ENCODE measurements around the gene YBX1.
"Not testable (repeated sequence)": the region's sequence is repeated elsewhere in the genome, so short reads cannot be mapped to it uniquely, and the experiment has no call there.

Gene YBX1

DNA sequence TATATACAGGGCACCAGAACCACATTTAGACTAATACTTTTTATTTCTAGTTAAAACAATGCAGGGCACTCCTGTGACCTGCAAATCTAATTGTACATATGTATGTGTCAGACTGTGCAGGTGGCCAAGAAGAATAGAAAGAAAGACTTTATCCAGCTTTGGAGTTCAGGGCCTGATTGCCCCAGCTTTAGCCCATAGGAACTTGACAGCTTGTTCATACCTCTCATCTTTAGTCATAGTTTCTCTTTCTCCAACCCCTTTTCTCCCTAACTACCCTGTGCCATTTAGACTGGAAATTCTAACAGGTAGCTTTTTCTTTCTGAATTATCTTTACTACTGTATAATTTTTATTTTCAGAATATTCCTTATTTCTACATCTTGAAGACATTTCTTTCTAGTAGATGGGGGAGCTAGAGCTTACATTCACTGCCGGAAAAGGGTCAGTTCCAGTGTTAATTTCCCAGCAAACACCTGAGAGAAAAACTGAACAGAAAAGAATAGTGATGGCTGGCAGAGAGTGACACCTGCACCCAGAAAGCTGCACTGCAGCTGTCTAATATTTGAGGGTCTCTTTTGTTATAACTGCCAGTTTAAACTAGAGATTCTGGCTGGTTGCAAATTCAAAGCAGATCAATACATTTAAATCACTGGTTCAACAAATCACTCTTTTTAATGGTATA, 8.4 kb downstream of the YBX1 start:
- DNase-seq (ENCODE audit: low spot score): no peak

DNA sequence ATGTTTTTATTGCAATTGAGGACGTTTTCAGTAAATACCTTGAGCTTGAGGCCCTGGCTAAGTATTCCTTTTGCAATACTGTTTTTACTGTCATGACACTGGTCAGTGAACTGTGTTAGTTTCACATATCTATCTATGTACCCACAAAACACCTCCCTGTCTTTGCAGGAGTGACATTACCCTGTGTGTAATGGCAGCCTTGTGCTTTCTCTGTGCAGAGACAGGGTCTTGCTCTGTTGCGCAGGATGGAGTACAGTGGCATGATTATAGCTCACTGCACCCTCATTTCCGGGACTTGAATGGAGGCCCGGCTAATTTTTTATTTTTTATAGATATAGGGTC, 8.9 kb downstream of the YBX1 start:
- DNase-seq (ENCODE audit: low spot score): no peak

DNA sequence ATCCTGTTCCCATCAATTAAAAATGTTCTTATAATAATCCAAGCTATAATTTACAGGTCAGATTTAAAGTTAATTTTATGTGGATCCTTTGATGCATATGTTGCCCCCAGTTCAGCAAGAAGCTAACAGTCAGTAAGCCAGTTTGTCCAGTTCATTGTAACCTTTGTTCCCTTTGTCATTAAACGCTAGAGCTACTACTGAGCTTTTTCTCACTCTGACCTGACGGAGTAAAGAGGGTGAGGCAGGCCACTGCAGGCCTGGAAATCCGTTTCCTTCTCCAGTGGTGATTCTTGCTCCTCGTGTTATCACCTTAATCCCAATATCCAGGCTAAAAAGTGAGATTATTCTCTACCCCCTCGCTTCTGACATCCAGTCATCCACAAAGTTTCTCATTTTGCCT, 10.2 kb downstream of the YBX1 start:
- no peak for DNase-seq (ENCODE audit: low spot score)

DNA sequence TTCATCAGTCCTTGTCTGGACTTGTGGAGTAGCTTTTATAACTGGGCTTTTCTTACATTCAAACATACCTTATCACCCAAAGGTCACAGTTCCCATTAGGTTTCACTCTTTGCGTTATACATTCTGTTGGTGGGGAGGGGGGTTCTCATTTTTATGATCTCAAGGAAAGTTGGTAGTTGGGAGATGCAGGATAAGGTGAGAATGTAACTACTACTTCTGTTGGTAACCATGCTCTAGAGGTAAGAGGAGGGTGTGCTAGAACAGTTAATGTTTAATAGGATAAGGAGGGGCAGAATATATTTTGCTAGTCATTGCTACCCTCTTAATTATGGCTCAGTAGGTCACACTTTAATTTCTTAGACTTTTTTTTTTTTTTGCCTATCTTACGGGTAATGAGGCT, 10.7 kb downstream of the YBX1 start:
- DNase-seq (ENCODE audit: low spot score): no peak

DNA sequence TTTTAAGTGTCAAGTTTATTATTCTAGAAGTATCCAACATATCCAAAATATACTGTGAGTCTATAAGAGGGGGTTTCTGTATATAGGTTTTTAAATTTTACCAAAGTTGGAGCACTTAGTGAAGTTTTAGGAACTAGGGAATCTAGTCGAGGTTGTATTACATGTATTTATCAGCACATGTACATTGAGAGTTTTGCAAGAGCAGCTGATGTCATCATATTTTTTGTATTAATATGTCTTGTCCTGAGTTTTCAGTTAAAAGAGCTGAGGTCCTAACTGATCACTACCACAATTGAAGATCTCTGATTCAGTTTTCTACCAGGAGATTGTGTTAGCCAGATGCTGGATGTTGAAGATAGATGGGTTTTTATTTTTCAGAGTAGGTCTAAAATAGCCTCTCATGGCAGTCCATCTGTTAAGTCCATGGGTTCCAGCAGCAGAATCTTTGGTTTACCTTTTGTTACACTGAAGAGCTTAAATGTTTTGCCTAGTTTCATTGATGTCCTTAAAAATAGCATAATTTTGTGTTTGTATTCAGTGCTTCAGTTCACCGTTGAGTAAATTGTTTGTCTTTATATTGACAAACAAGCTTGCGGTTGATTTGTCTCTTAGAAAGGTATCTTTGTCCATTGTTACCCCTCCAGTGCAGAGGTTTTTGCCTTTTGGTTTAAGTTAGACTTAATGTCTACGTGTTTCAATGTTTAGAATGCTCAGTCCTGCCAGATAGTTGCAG, 16.0 kb downstream of the YBX1 start:
- DNase-seq (ENCODE audit: low spot score): no peak

DNA sequence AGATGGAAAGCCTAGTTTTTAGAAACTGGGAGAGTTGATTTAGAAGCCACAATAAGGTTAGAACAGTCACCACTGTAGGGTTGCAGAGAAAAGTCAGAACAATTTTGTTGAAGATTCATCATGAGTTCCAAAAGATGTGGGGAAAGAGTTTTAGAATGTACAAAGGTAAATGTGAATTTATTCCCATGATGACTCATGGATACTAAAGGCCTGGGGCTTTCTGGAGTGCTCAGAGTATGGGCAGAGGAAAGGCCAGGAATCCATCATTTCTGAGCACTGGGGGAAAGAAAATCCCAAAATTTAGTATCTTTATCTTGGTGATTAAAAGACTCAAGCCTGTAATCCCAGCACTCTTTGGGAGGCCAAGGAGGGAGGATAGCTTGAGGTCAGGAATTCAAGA, 17.8 kb downstream of the YBX1 start:
- no peak for DNase-seq (ENCODE audit: low spot score)

DNA sequence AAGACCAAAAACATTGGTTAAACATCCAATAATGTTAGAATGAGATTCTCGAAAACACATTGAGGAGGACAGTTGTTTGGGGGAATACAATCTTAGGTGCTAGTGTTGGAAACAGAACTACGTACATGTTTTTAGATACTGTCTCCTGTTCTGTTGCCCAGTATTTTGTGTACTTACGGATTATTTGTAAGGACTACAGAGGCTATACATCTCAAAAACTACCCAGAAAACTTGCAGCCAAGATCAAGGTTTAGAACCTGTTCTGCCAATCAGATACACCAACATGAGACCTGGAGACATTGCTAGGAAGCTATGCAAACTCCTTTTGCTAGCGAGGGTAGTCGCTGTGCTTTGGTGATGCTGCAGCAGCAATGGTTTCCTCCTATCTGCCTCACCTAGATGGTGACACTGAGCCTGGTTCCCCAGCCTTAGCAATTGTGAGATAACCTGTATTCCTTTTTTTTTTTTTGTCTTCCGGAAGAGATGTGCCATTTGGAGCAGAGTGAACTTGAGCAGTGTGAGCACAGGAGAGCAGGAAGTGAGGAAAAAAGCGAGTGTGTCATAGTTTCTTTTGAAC, 21.8 kb downstream of the YBX1 start:
- no peak for DNase-seq (ENCODE audit: low spot score)

DNA sequence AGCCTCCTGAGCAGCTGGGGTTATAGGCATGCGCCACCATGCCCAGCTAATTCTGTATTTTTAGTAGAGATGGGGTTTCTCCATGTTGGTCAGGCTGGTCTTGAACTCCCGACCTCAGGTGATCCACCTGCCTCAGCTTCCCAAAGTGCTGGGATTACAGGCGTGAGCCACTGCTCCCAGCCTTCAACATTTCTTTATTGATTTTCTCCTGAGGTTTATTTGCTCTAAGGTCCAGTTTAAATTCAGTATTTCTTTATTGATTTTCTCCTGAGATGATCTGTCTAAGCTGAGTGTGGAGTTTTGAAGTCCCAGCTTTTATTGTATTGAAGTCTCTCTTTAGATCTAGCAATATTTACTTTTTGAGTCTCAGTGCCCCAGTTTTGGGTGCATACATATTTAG, 30.6 kb downstream of the YBX1 start:
- not testable (repeated sequence) for DNase-seq (ENCODE audit: low spot score)

DNA sequence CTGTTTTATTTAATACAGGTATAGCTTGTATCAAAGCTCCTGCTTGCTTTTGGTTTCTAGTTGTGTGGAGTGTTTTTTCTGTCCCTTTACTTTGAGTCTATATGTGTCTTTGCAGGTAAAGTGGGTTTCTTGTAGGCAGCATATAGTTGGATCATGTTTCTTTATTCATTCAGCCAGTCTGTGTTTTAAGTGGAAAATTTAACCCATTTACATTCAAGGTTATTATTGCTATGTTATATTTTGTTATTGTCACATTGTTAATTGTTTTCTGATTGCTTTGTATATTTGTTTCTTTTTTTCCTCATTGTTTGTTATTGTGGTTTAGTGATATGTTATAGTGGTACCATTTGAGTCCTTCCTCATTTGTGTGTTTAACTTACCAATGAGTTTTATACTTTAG, 31.1 kb downstream of the YBX1 start:
- DNase-seq (ENCODE audit: low spot score): no peak

DNA sequence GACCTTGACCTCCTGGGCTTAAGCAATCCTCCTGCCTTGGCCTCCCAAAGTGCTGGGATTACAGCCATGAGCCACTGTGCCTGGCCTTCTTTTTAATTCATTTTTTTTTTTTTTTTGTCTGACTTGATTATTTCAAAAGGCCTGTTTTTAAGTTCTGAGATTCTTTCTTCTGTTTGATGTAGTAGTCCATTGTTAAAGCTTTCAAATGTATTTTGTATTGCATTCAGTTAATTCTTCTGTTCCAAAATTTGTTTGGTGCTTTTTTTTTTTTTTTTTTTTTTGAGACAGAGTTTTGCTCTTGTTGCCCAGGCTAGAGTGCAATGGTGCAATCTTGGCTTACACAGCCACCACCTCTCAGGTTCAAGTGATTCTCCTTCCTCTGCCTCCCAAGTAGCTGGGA, 32.2 kb downstream of the YBX1 start:
- DNase-seq (ENCODE audit: low spot score): not testable (repeated sequence)

DNA sequence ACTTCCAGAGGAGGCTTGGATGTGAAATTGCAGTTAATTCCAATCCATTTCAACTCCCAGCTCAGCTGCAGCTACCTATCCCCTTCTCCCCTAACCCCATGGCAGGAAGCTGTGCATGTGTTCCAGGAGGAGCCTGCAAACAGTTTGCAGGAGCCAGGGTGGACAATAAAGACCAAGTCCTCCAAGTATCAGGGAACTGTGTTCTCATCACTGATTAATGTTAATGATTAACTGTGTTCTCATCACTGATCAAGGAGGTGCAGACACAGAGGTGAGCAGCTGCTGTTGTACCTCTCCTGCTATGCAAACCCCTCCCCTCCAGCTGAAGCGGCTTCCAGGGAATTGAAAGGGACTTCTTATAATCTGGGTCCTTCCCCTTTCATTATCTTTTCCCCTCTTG, 38.6 kb downstream of the YBX1 start:
- no peak for DNase-seq (ENCODE audit: low spot score)

DNA sequence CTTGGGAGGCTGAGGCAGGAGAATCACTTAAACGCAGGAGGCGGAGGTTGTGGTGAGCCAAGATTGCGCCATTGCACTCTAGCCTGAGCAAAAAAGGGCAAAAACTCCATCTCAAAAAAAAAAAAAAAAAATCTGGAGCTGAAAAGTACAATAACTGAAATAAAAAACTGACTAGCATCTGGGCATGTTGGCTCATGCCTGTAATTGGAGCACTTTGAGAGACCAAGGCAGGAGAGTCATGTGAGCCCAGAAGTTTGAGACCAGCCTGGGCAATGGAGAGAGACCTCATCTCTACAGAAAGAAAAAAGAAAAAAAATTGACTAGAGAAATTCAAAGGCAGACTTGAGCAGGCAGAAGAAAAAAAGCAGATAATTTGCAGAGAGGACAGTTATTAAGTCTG, 39.7 kb downstream of the YBX1 start:
- no peak for DNase-seq (ENCODE audit: low spot score)

DNA sequence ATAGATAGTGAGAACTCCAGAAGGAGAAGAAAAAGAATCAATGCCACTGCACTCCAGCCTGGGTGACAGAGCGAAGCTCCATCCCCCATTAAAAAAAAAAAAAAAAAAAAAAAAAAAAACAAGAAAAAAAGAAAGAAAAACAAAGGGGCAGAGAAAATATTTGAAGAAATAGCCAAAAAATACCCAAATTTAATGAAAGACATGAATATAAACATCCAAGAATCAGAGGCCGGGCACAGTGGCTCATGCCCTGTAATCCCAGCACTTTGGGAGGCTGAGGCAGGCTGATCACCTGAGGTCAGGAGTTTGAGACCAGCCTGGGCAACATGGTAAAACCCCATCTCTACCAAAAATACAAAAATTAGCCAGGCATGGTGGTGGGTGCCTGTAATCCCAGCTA, 40.2 kb downstream of the YBX1 start:
- not testable (repeated sequence) for DNase-seq (ENCODE audit: low spot score)

DNA sequence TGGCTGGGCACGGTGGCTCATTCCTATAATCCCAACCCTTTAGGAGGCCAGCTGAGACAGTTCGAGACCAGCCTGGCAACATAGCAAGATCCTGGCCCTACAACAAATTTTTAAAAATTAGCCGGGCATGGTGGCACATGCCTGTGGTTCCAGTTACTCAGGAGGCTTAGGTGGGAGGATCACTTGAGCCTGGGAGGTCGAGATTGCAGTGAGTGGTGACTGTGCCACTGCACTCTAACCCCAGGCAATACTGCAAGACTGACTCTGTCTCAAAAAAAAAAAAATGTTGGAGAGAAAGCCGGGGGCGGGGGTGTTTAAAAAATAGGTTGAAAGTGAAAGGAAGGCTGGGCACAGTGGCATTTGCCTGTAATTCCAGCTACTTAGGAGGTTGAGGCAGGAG, 41.3 kb downstream of the YBX1 start:
- DNase-seq (ENCODE audit: low spot score): no peak

DNA sequence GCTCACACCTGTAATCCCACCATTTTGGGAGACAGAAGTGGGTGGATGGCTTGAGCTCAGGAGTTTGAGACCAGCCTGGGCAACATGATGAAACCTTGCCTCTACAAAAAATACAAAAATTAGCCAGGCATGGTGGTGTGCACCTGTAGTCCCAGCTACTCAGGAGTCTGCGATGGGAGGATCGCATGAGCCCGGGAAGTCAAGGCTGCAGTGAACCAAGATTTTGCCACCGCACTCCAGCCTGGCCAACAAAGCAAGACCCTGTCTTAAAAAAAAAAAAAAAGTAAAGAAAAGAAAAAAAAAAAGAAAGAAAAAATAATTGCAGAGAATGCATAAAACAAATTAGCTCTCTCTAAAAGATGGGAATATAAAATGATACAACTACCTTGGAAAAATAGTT, 43.6 kb downstream of the YBX1 start:
- not testable (repeated sequence) for DNase-seq (ENCODE audit: low spot score)

DNA sequence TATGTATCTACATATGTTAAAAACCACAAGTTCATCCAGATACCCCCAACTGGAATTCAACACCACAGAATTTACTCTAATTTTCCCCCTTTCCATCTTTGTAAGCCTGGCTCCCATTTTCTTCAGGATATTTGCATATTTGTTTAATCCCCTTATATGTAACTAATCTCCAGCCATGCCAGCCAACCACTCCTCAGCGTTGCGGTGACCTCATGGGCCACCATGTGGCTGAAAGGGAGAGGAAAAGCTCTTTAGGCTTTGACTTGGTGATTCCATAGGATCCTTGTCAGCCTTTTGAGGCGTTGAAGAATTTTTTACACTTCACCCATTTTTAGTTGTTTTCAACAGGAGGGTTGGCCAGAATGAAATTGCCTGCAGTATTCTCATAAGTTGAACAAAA, 47.8 kb downstream of the YBX1 start:
- DNase-seq (ENCODE audit: low spot score): no peak

DNA sequence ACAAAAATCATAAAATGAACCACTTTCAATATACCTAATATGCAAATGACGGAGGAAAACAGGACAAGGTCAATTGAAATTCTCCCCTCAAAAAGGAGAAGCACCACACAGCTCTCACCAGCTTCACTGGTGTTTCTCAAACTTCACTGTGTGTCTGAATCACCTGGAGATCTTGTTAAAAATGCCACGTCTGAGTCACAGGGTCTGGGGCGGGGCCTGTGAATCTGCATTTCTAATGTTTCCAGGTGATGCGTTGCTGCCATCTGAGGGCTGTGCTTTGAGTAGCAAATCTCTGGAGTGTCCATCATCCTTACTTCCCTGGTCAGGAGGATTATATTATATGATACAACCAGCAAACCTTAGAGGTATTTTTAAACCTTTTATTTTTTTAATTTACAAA, 48.8 kb downstream of the YBX1 start:
- DNase-seq (ENCODE audit: low spot score): no peak

DNA sequence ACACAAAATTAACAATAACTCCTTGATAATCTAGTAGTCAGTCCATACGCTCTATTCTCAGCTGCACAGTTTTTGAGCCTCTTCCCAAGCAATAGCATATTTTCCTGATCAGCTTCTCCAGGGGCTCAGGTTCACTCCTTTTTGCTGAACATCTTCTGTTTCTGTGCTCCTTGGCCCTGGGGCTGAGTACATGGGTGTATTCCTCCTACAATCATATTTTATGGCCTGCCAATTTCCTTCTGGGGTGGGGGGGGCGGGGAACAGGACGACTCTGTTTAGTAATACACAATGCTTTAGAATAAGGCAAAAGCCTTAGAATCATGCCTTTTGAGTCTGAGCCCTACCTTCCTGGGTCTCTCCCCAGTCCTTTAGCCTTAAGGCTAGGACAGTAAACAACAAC, 49.4 kb downstream of the YBX1 start:
- no peak for DNase-seq (ENCODE audit: low spot score)

DNA sequence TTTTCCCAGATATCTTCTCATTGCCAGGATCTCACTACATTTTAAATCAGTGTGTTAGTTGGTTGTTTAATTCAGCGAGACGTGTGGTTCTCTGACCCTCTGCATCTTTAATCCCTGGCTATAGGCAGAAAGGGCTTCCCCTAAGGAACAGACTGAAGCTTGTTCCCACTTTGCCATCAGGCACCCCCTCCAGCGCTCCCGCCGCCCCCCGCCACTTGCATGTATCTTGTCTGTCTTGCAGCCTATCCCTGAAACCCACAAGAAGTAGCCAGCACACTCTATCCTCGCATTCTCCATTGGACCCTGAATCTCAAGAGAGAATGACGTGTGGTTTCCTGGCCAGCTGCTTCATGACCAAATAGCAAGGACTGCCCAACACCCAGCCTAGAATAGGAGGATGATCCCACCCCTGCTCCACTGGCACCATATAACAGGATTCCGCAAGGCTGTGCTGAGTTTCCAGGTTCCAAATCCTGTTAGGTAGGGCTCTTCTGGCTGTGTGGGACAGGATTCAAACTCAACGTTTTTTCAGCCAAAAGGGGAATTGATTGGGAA, 50.0 kb downstream of the YBX1 start:
- no peak for DNase-seq (ENCODE audit: low spot score)

DNA sequence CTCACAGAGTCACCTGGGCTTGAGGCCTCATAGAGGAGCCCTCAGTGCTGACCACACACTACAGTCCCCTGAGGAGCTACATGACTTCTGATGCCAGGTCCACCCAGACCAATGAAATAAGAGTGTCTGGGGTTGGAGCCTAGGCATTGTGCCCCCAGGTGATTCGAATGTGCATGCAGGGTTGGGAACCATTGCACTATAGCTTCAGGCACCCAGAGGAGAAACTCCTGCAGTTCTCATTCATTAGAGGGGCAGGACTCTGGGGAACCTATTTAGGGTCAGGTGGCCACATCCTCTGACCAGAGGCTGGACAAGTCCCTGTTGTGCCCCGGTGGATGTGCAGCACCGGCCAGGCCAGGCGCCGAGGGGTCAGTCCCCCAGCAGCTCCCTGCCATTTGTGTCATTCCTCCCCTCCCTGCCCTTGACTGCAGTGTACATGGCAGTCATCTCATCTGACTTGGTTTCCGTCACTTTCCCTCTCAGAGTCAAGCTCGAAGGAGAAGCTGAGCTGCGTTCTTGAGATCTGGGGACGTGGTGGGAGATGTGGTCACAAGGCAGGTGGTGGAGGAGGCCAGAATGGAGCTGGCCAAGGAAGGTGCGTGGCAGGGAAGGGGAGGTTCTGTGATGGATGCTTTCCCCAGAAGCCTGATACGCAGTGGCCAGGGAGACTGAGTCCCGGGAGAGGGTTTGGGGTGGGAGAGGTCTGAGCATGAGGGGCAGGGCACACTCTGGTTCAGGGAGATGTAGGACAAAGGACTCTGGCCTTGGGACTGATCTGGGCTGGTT, 51.4 kb downstream of the YBX1 start:
- no peak for DNase-seq (ENCODE audit: low spot score)

DNA sequence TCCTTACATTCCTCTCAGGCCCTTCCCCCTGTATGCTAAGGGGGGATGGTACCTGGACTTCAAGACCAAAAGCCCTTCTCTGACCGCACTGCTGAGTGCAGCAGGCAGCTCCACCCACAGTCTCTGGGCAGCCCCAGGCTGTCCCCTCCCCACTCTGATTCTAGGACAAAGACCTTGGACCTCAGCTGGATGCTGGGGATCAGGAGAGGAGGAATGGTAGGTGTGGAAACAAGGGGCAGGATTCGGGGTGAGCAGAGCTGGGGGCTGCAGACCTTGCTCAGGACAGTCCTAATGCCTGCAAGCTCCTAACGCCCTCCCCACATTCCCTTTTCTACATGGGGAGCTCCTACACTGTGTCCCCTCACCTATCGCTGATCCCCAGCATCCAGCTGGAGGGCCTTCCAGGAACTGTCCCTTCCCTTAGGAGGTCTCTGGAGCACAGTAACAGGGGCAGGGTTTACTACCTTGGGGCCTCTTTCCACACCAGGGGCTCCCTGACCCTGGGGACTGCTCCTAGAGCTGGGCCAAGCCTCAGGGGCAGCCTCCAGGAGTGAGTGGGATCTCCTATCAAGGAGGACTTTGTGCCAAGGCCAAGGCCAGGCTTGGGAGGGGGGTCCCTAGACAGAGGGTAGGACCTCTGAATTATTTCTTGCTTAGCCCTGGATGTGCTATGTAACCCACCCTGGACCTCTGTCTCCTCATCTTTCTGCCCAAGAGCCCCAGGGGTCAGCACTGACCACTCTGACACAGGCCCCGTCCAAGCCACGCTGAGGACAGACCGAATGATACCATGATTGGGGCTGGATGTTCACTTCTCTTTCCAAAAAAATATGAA, 52.2 kb downstream of the YBX1 start:
- no peak for DNase-seq (ENCODE audit: low spot score)

DNA sequence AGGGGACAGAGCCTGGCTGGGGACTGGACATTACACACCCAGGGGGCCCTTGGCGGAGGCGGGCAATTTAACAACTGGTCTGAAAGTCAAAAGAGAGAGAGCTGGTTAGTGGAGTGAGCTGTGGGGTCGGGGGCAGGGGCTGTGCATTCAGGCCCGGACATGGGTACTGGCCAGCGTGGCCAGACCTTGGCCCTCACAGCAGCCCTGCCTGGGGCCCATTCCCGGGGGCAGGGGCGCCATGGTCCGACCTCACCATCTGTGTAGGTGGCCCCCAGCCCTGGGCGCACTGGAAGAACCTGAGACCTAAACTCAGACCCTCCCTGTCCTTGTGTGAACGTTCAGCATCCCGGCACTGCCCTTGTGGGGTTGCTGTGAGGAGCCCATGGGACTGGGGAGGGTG, 52.8 kb downstream of the YBX1 start:
- DNase-seq (ENCODE audit: low spot score): no peak
